ENCODE data around the gene TNRC6A.

Gene TNRC6A

GRCh38 chr16:24689128-24689527 lies 40.3 kb upstream of the TNRC6A start:
- peak; percentile 46; the same call in 1 of the 2 replicates for TF ChIP-seq CTCF (IDR thresholded peaks at IDR 0.05)

- no peak for TF ChIP-seq CTCF (IDR thresholded peaks at IDR 0.05)
Measured at GRCh38 chr16:24692854-24693253, 36.6 kb upstream of the TNRC6A start.

- no peak for TF ChIP-seq CTCF (IDR thresholded peaks at IDR 0.05)
Measured at GRCh38 chr16:24694931-24695330, 34.5 kb upstream of the TNRC6A start.

GRCh38 chr16:24696699-24697098 lies 32.8 kb upstream of the TNRC6A start:
- TF ChIP-seq CTCF (IDR thresholded peaks at IDR 0.05), result no peak

- TF ChIP-seq CTCF (IDR thresholded peaks at IDR 0.05), result no peak
Measured at GRCh38 chr16:24698308-24698707, 31.1 kb upstream of the TNRC6A start.

GRCh38 chr16:24699151-24699723 lies 30.2 kb upstream of the TNRC6A start:
- TF ChIP-seq CTCF (IDR thresholded peaks at IDR 0.05), result no peak

- no peak for TF ChIP-seq CTCF (IDR thresholded peaks at IDR 0.05)
Measured at GRCh38 chr16:24700549-24701392, 28.7 kb upstream of the TNRC6A start.
